Neural progenitor cell (in vitro differentiated cells): Measurements from ENCODE around the gene PTBP3. TPM values are rescaled to one million over a fixed set of nuclear protein-coding genes. Genes with fewer than 3 reads are reported as not detected.
"Not testable (repeated sequence)": the region's sequence is repeated elsewhere in the genome, so short reads cannot be mapped to it uniquely, and the experiment has no call there.

ENCODE experiments used
- DNase-seq: peaks from one replicate; pipeline ENCODE4 v3.0.0-alpha.2; 2016; ENCODE audit warnings: low spot score
- H2AFZ ChIP-seq: fragments of 200-600 bp; sonication (generic); replicated peaks from 2 replicates; pipeline ENCODE4 v1.6.1; 2016; ENCODE audit warnings: antibody characterized with exemption
- H3F3A ChIP-seq: fragments of 200-600 bp; sonication (generic); 2 replicates; pipeline ENCODE4 v1.6.1; 2016; ENCODE audit warnings: antibody characterized with exemption, low read depth
- H3K27ac ChIP-seq: fragments of 200-600 bp; sonication (generic); 2 replicates; pipeline ENCODE4 v1.5.1; 2016; ENCODE audit warnings: mild to moderate bottlenecking
- H3K27me3 ChIP-seq: fragments of 200-600 bp; sonication (generic); 2 replicates; pipeline ENCODE4 v1.6.1; 2016; ENCODE audit warnings: mild to moderate bottlenecking, moderate library complexity
- H3K36me3 ChIP-seq: fragments of 200-600 bp; sonication (generic); 2 replicates; pipeline ENCODE4 v1.5.1; 2016
- H3K4me1 ChIP-seq: fragments of 200-600 bp; sonication (generic); 2 replicates; pipeline ENCODE4 v1.6.1; 2016; ENCODE audit warnings: mixed run types
- H3K4me2 ChIP-seq: fragments of 200-600 bp; sonication (generic); 2 replicates; pipeline ENCODE4 v1.6.1; 2016
- H3K4me3 ChIP-seq: fragments of 200-600 bp; sonication (generic); 2 replicates; pipeline ENCODE4 v1.5.1; 2016
- H3K79me2 ChIP-seq: fragments of 200-600 bp; sonication (generic); 2 replicates; pipeline ENCODE4 v1.6.1; 2016; ENCODE audit warnings: low read depth
- H3K9ac ChIP-seq: fragments of 200-600 bp; sonication (generic); 2 replicates; pipeline ENCODE4 v1.6.1; 2016
- H3K9me3 ChIP-seq: fragments of 200-600 bp; sonication (generic); 2 replicates; pipeline ENCODE4 v1.5.1; 2016; ENCODE audit warnings: low read depth
- H4K20me1 ChIP-seq: fragments of 200-600 bp; sonication (generic); 2 replicates; pipeline ENCODE4 v1.6.1; 2016; ENCODE audit warnings: low read depth
- H3K27ac Mint-ChIP-seq: 3 replicates; pipeline ENCODE4 v1.8.0; 2021; ENCODE audit warnings: mixed read lengths
- H3K27me3 Mint-ChIP-seq: 2 replicates; pipeline ENCODE4 v1.8.0; 2022; ENCODE audit warnings: low read depth, mild to moderate bottlenecking, inconsistent platforms, moderate library complexity, mixed read lengths; ENCODE audit not compliant: insufficient read depth
- H3K36me3 Mint-ChIP-seq: 3 replicates; pipeline ENCODE4 v1.8.0; 2021; ENCODE audit warnings: mixed read lengths
- H3K4me1 Mint-ChIP-seq: 3 replicates; pipeline ENCODE4 v1.8.0; 2021; ENCODE audit warnings: mixed read lengths
- H3K4me3 Mint-ChIP-seq: 3 replicates; pipeline ENCODE4 v1.8.0; 2021; ENCODE audit warnings: mild to moderate bottlenecking, moderate library complexity, mixed read lengths
- H3K9me3 Mint-ChIP-seq: 3 replicates; pipeline ENCODE4 v1.8.0; 2020; ENCODE audit warnings: mixed read lengths
- EZH2 ChIP-seq: fragments of 200-600 bp; sonication (generic); IDR thresholded peaks from 2 replicates; pipeline ENCODE4 v1.6.1; 2017; ENCODE audit warnings: antibody characterized with exemption, mild to moderate bottlenecking, moderate library complexity
- EZH2phosphoT487 ChIP-seq: fragments of 200-600 bp; sonication (generic); IDR thresholded peaks from 2 replicates; pipeline ENCODE4 v1.6.1; 2017; ENCODE audit warnings: antibody characterized with exemption
- total RNA-seq: library from RNA; depleted of rRNA; stranded (reverse); fragments of >200 nt; gene quantifications from 2 replicates; pipeline ENCODE4 v1.2.3, GENCODE V29; 2015; ENCODE audit warnings: low replicate concordance
- TF ChIP-seq, protein P1 (sequence below): fragments of 200-600 bp; sonication (generic); IDR thresholded peaks from 2 replicates; pipeline ENCODE4 v1.5.1; 2017; ENCODE audit warnings: antibody characterized with exemption, mild to moderate bottlenecking

The PTBP3 gene
- total RNA-seq, 1 donor from 2014 or later: 84.7 TPM

DNA sequence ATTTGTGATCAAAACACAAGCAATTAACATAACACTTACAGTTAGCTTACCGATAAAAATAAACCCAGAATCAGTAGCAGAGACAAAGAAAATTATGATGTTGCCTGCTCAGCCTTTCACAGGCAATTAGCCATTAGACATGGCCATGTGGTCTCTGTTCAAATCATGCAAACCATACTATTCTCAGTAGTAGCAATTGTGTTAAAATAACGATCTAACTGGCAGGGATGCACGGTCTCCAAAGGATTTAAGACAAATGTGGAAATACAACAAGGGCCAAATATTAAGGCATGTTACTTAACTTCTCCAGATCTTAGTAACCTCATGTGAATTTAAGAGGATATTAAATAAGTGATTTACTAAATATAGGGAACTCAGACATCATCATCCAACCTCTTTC, 59.5 kb downstream of the PTBP3 start:
- Histone ChIP-seq H3K9ac (no peak overlapping the region), H2AFZ (no peak overlapping the region), H3K79me2 (peaks cover 97% of the 10 kb centered on the region), H3K9me3 (no peaks in the 10 kb centered on the region), H4K20me1 (peaks cover 16% of the 10 kb centered on the region), H3K36me3 (no peaks in the 10 kb centered on the region), H3K4me3 (no peak overlapping the region), H3K4me1 (peaks cover 43% of the 10 kb centered on the region), H3K4me2 (no peak overlapping the region), H3K27me3 (no peaks in the 10 kb centered on the region), H3K27ac (no peak overlapping the region), H3F3A (peaks cover 9% of the 10 kb centered on the region)
- H3K4me3 Mint-ChIP-seq: no peak overlapping the region
- TF ChIP-seq, protein P1, sequence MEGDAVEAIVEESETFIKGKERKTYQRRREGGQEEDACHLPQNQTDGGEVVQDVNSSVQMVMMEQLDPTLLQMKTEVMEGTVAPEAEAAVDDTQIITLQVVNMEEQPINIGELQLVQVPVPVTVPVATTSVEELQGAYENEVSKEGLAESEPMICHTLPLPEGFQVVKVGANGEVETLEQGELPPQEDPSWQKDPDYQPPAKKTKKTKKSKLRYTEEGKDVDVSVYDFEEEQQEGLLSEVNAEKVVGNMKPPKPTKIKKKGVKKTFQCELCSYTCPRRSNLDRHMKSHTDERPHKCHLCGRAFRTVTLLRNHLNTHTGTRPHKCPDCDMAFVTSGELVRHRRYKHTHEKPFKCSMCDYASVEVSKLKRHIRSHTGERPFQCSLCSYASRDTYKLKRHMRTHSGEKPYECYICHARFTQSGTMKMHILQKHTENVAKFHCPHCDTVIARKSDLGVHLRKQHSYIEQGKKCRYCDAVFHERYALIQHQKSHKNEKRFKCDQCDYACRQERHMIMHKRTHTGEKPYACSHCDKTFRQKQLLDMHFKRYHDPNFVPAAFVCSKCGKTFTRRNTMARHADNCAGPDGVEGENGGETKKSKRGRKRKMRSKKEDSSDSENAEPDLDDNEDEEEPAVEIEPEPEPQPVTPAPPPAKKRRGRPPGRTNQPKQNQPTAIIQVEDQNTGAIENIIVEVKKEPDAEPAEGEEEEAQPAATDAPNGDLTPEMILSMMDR: no peak
- TF ChIP-seq EZH2phosphoT487: no peak
- no peak for TF ChIP-seq EZH2
- no peak for DNase-seq
- peaks cover 14% of the 10 kb centered on the region for H3K36me3 Mint-ChIP-seq
- H3K9me3 Mint-ChIP-seq: no peaks in the 10 kb centered on the region
- peaks cover 2% of the 10 kb centered on the region for H3K4me1 Mint-ChIP-seq
- no peak overlapping the region for H3K27ac Mint-ChIP-seq
- H3K27me3 Mint-ChIP-seq: no peaks in the 10 kb centered on the region

GRCh38 chr9:112271466-112272098, 61.8 kb downstream of the PTBP3 start:
- Histone ChIP-seq H3K4me2 (no peak overlapping the region), H3K9me3 (no peaks in the 10 kb centered on the region), H2AFZ (no peak overlapping the region), H3K4me3 (no peak overlapping the region), H3K4me1 (peaks cover 26% of the 10 kb centered on the region), H3K79me2 (peaks cover 85% of the 10 kb centered on the region), H4K20me1 (no peaks in the 10 kb centered on the region), H3F3A (peaks cover 3% of the 10 kb centered on the region), H3K27me3 (no peaks in the 10 kb centered on the region), H3K36me3 (peaks cover 5% of the 10 kb centered on the region), H3K9ac (no peak overlapping the region), H3K27ac (no peak overlapping the region)
- Mint-ChIP-seq H3K9me3 (no peaks in the 10 kb centered on the region), H3K4me3 (no peak overlapping the region), H3K36me3 (peaks cover 21% of the 10 kb centered on the region), H3K4me1 (peaks cover 2% of the 10 kb centered on the region), H3K27me3 (no peaks in the 10 kb centered on the region), H3K27ac (no peak overlapping the region)
- DNase-seq: no peak
- TF ChIP-seq EZH2phosphoT487 (no peak), EZH2 (no peak)
- TF ChIP-seq, protein P1: no peak

DNA sequence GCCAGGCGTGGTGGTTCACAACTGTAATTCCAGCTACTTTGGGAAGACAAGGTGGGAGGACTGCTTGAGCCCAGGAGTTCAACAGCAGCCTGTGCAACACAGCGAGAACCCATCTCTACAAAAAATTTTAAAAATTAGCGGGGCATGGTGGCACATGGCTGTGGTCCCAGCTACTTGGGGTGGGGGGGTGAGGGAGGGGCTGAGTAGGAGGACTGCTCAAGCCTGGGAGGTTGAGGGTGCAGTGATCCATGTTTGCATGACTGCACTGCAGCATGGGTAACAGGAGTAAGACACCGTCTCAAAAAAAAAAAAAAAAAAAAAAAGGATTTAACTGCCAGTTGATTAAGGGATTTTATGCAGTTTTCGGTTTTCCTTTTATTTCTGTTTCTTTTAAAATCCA, 65.0 kb downstream of the PTBP3 start:
- H3K27ac Mint-ChIP-seq: no peak overlapping the region

GRCh38 chr9:112267086-112267485, 66.3 kb downstream of the PTBP3 start:
- H3K4me1 ChIP-seq, H3K9ac ChIP-seq, H3K9me3 Mint-ChIP-seq, H3K4me2 ChIP-seq, H3K36me3 ChIP-seq, H3K9me3 ChIP-seq, DNase-seq, H3K27me3 ChIP-seq, H3K27ac ChIP-seq, H3K4me1 Mint-ChIP-seq, H3F3A ChIP-seq, H3K4me3 Mint-ChIP-seq, H3K27ac Mint-ChIP-seq, H4K20me1 ChIP-seq, H2AFZ ChIP-seq, H3K27me3 Mint-ChIP-seq, H3K4me3 ChIP-seq: not testable (repeated sequence)
- peaks cover 49% of the 10 kb centered on the region for H3K79me2 ChIP-seq
- peaks cover 21% of the 10 kb centered on the region for H3K36me3 Mint-ChIP-seq

More for the DNA sequence above, 65.0 kb downstream of the PTBP3 start:
- Histone ChIP-seq H3K27me3 (no peaks in the 10 kb centered on the region), H3K4me1 (peaks cover under 1% of the 10 kb centered on the region), H3K79me2 (peaks cover 55% of the 10 kb centered on the region), H4K20me1 (no peaks in the 10 kb centered on the region), H3K4me2 (no peak overlapping the region), H3K4me3 (no peak overlapping the region), H3K27ac (no peak overlapping the region), H3K9ac (no peak overlapping the region), H3K9me3 (no peaks in the 10 kb centered on the region), H2AFZ (no peak overlapping the region), H3K36me3 (peaks cover 5% of the 10 kb centered on the region), H3F3A (peaks cover 3% of the 10 kb centered on the region)
- H3K27me3 Mint-ChIP-seq: no peaks in the 10 kb centered on the region
- TF ChIP-seq EZH2phosphoT487 (no peak), EZH2 (no peak)
- TF ChIP-seq, protein P1: no peak
- H3K4me3 Mint-ChIP-seq: no peak overlapping the region
- H3K36me3 Mint-ChIP-seq: peaks cover 21% of the 10 kb centered on the region
- H3K4me1 Mint-ChIP-seq: no peaks in the 10 kb centered on the region
- H3K9me3 Mint-ChIP-seq: no peaks in the 10 kb centered on the region
- no peak for DNase-seq
